GM19467 (cell line): ENCODE data around the gene SUZ12.
"Not testable (repeated sequence)": the region's sequence is repeated elsewhere in the genome, so short reads cannot be mapped to it uniquely, and the experiment has no call there.

ENCODE experiments used
- ATAC-seq: cut with Tn5 transposase; IDR thresholded peaks from one replicate; pipeline ENCODE4 v1.9.1; 2021; ENCODE audit warnings: mild to moderate bottlenecking, moderate library complexity; ENCODE audit not compliant: unreplicated experiment

Gene SUZ12

DNA sequence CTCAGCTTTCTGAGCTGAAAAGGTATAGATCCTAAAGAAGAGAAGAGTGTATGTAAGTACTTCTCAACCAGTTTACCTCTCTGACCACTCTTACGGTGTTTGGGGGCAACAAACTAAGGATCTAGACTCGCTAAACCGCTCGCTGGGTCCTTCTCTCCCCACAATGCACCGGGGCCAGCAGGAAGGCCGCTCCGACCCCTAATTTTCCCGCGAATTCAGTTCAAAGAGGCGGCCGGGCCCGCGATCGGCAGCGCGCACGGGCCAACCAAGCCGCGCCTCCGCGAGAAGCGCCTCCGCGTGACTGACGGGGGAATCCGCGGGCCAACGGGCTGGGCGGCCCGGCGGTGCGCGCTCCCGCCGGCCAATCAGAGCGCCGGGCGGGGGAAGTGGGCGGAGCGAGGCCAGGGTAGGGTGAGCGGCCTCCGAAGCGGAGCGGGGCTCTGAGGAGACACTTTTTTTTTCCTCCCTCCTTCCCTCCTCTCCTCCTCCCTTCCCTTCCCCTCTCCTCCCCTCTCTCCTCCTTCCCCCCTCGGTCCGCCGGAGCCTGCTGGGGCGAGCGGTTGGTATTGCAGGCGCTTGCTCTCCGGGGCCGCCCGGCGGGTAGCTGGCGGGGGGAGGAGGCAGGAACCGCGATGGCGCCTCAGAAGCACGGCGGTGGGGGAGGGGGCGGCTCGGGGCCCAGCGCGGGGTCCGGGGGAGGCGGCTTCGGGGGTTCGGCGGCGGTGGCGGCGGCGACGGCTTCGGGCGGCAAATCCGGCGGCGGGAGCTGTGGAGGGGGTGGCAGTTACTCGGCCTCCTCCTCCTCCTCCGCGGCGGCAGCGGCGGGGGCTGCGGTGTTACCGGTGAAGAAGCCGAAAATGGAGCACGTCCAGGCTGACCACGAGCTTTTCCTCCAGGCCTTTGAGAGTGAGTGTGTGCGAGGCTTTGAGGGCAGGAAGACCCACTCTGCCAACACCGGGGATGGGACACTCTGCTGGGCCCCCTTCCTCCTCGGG is at the start of gene SUZ12:
Gene SUZ12, plus strand, starts transcription at position 393 of the 995 bp plus-strand sequence. Its CDS starts 240 bp downstream, at position 633.
- peak; percentile 86 for ATAC-seq

DNA sequence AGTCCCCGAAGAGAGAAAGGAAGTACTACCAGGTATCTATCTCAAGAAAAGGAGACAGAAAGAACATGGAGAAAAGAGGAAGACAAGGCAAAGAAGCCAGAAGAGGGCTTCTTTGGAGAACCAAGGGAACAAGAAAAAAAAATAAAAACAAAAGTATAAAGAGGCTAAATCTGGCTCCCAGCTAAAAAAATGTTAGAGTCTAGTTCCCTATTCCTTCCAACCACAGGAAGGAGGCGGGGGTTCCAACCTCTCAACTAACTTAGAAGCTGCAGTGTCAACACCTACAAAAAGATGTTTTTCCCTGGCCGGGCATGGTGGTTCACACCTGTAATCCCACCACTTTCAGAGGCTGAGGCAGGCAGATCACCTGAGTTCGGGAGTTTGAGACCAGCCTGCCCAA is 48.7 kb upstream of the SUZ12 start:
- no peak for ATAC-seq

DNA sequence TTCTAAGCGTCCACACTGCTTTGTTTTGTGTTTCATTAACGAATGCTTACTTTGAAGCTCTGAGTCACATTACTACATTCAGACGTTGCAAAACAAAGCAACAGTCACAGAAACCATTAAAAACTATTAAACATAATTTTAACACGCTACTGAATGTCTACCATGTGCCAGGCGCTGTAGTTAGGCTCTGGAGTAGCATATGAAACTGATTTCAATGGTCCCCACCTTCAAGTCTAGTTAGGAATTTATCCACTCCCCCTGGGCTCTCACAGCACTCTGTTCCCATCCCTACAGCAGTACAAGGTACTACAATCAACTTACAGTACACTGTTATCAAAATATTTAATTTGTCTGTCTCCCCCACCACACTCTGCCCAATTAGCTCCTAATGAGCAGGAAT is 35.9 kb upstream of the SUZ12 start:
- ATAC-seq = no peak

DNA sequence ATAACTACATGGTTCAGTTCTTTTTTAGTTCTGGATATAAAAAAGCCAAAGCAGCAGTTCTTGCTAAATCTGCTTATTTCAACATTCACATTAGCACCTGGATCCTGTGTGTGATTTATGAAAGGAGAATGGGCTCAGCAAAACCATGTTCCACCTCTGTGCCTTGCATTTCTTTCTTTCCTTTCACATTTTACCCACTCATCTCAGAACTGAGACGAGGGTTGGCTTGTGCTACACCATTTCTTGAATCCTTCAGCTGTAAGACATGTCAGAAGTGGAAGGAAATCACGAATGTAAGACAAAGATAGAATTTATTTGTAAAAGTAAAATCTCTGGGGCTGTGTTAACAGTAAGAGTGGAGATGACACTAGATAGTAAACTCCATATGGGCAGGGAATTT is 34.1 kb upstream of the SUZ12 start:
- ATAC-seq = no peak

DNA sequence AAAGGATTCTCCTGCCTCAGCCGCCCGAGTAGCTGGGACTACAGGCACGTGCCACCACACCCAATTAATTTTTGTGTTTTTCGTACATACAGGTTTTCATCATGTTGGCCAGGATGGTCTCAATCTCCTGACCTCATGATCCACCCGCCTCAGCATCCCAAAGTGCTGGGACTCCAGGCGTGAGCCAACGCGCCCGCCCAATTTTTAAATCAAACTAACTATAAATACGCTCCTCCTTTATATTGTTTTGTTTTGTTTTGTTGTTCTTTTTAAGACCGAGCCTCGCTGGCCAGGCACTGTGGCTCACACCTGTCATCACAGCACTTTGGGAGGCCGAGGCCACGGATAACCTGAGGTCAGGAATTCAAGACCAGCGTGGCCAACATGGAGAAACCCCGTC is 33.4 kb upstream of the SUZ12 start:
- no peak for ATAC-seq

DNA sequence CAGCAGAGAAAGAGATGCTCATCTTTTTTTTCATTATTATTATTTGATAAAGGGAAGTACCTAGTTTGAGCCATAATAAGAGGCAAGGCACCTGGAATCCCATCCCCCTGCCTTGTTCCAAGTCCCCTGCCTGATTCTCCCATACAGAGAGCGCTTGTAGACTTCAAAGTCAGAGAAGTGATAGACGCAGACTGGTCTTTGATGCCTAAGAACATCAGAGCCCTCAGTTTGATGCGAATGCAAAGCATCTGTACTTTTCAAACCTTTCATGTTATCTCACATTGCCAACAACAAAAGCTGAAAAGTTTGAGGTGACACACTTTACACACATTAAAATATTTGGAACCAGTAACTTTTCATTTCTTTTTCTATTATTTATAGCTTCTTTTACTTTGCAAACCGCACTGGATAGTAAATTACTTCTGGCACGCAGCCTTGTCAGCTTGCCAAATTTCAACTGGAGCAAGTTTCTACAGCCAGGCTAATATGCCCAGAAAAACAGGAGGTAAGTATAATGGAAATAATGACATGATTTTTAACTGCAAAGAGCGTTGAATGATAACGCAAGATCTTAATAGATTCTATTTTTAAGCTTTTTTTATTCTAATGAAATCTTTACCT is 29.4 kb upstream of the SUZ12 start:
- no peak for ATAC-seq

DNA sequence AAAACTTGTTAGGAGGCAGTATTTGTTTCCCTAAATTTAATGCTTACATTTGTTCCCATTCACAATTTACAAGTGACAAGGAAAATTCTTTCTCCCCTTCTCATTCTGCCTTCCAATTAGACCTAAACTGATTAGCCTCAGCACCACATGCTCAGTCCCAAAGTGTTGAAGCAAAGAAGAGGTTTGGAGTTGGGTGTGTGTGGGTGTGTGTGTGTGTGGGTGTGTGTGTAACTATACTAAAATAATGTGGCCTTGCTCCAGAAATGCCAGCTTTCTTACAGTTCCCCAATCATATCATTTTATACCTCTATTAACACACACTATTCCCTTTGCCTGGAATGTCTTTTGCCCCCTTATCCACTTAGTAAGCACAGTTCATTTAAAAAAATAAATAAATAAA is 28.4 kb upstream of the SUZ12 start:
- ATAC-seq = no peak

DNA sequence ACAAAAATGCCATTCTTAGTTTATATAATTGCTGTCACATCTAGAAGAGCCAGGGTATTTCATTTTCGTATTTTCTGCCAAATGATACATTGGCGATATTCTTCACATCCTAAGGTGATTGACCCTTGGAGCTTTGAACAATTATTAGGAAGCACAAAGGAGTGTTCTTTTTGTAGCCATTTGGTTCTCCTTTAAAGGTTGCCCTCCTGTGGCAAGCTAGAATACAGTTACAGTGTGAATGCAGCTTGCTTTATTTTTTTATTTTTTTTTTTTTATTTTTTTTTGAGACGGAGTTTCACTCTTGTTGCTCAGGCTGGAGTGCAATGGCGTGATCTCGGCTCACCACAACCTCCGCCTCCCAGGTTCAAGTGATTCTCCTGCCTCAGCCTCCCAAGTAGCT is 24.1 kb upstream of the SUZ12 start:
- ATAC-seq = not testable (repeated sequence)

DNA sequence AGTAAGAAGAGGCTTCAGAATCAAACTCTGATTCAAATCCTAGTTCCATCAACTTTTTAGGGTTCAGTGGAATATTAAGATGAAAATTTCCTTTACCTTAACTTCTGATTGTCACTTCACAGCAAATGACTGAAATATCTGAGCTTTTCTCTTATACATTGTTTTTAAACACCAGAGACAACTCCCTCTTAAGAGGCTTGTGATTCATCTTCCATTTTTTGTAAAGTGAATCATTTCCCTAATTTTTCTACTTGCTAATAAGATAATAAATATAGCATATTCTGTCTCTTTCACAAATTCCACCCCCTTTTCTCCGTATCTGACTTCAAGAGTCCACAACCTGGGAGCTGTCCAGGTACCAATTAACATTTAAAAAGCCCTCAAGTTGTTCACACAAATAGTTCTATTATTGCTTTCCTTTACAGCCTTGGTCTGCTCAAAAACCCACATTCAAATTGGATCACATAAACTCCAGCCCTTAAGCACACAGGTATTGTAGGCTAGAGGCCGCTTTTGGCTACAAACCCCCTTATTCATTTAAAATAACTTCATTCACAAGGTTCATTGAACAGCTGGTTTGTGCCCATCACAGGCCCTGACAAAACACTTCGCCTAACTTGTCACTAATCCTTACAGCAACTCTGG is 21.2 kb upstream of the SUZ12 start:
- no peak for ATAC-seq

DNA sequence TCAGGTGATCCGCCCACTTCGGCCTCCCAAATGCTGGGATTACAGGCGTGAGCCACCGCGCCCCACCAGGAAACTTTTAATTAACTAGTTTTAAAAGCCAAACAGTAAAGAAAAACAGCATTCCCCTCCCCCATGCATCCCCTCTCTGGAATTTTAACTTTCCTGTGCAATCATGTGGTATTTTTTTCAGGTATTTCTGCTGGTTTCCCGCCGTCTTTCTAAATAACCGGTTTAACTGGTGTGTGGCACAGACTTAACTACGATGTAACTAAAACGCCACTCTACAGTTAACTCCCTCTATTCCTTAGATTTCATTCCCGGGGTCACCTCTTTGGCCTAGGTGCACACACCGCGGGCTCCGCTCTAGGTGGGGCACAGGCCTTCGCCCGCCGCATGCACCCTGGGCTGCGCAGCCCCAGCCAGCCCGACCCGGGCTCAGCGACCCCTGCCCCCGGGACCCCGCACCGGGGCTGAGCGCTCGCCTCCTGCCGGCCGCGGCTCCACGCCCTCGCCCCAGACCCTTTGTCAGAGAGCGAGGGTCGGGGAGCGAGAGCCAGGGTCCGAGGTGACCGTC is 20.2 kb upstream of the SUZ12 start:
- no peak for ATAC-seq

DNA sequence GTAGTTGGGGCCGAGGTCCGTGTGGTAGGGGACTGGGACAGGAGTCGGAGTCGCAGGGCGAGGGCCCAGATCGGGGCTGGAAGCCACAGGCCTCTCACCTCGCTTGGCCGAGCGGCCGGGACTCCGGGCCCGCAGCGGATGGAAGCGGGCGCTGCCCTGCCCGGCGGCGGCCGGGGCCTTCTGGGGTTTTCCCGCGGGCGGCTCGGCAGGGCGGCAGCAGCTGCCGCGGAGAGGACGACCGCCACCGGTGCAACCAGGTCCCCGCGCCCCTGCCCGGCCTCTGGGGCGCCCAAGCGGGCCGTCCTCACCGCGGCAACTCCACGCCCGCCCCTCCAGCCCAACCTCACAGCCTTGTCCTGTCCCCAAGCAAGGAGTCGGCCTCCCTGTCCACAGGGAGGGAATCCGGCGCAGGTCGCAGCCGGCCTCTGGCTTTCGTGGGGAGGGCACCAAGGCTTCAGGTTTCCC is 19.7 kb upstream of the SUZ12 start:
- no peak for ATAC-seq

DNA sequence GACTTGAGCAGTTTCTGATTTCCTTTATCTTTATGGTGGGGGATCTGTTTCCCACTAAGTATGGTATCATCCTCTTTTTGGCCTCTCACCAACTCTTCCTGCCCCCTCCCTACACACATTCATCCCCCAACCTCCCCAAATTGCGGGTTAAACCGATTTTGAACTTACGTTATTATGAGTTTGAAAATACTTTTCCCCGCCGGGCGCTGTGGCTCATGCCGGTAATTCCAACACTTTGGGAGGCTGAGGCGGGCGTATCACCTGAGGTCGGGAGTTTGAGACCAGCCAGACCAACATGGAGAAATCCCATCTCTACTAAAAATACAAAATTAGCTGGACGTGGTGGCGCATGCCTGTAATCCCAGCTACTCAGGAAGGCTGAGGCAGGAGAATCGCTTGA is 19.1 kb upstream of the SUZ12 start:
- ATAC-seq = not testable (repeated sequence)

DNA sequence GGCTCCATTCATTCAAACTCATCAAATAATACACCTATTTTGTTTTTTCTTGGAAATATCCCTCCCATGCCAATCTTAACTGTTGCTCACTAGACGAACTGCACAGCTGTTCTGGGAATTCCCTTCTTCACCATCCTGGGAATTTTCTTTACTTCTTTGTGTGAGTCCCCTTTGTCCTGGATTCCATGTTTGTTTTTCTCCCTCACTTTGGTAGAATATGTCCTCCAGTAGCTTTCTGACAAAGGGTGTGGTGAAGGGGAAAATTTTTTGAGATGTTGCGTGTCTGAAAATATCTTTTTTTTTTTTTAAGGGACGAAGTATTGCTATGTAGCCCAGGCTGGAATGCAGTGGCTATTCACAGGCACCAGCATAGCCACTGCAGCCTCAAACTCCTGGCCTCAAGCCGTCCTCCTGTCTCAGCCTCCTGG is 18.1 kb upstream of the SUZ12 start:
- no peak for ATAC-seq

DNA sequence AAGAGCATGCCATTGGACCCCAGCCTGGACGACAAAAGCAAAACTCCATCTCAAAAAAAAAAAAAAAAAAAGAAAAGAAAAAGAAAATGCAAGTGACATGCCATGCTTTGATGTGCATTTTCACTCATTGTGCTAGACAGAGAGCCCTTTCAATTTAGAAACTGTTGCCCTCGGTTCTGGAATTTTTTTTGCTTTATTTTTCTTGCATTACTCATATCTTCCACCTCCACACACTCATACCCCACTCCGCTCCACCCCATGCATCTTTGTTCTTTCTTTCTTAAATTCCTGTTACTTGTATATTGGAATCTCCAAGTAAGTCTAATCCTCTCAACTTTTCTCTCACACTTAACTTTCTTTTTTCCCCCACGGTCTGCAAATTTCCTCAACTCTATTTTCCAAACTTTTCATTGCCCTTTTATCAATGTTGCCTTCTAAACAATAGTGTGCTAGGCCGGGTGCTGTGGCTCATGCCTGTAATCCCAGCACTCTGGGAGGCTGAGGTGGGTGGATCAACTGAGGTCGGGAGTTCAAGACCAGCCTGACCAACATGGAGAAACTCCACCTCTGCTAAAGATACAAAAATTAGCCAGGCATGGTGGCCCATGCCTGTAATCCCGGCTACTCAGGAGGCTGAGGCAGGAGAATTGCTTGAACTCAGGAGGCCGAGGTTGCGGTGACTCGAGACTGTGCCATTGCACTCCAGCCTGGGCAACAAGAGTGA is 16.8 kb upstream of the SUZ12 start:
- ATAC-seq = no peak

DNA sequence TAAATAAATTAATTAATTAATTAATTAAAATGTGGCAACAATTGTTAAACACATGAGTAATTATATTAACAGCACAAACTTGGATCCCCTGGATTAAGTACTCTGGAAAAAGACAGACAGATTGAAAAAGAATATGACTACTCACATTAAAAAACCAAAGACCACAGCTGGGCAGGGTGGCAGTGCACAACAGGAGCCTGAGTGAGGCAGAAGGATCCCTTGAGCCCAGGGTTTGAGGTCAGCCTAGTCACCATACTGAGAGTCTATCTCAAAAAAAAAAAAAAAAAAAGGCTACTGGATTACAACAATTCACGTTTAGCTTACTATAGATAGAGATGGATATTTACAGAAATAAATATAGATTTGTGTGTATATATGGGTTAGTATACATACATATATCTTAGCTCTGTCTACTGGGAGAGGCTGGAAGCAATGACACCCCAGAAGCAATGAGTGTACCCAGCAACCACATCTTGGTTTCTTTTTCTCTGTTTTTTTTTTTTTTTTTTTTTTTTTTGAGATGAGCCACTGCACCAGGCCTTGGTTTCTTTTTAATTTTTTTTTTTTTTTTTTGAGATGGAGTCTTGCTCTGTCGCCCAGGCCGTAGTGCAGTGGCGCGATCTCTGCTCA is 10.6 kb upstream of the SUZ12 start:
- ATAC-seq = no peak

DNA sequence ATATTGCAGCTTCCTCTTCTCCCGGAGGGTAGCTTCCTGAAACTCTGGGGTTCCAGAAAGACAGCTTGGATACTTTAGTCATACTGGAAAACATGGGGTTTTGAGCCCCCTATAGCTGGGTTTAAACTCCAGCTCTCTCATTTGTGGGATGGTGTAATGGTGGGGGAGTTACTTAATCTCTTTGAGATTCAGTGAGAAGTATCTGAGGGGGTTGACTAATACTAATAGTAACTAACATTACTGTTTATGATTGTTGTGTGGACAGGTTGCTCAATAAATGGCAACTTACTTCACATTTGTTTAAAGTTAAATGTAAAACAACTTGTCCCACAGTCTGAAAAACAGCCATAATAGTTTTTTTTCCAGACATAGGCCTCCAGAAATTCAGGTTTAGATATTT is 5.1 kb upstream of the SUZ12 start:
- no peak for ATAC-seq

DNA sequence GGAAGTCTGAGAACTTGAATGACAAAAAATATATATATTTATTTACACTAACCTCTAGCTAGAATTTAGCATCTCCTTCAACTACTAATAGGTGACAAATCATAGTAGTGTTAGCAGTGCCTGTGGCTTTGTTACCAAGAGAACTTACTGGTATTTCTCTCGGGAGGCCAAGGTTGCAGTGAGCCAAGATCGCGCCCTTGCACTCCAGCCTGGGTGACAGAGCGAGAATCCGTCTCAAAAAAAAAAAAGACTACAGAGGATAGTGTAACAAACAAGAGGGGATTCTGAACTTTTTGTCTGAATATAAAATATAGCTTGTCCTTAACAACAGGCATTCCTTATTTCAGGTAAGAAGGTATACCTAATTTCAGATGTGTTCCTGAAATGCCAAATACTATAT is 1.3 kb upstream of the SUZ12 start:
- no peak for ATAC-seq

DNA sequence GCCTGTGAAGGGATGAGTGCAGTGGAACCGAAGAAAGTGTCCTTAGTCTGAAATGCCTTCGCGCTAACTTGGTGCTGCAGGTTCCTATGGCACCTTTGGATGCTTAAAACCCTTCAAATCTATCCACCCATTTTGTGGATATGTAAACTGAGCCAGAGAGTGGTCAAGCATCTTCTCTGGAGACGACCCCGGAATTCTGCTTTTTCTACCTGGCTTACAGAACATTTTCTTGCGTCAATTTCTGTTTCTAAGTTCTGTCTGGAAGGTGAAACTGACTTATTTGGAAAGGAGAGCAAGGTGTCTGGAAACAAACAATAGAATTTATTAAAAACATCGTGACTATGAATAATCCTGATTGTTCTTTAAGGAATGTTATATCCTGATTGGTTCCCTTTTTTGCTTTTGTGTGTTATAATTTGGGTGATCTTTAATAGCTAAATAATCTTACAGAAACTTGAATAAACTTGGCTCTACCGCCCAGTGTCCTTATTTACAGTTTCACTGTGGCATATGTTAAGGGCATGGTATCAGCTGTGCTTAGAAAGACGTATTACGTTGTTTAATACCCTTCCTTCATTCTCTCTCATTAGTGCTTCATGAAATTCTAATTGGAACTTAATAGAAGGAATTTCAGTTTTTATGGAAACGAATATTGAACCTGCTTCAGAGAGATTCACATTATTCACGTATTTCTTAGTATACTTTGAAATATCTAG is 1.3 kb downstream of the SUZ12 start:
- ATAC-seq = not testable (repeated sequence)

DNA sequence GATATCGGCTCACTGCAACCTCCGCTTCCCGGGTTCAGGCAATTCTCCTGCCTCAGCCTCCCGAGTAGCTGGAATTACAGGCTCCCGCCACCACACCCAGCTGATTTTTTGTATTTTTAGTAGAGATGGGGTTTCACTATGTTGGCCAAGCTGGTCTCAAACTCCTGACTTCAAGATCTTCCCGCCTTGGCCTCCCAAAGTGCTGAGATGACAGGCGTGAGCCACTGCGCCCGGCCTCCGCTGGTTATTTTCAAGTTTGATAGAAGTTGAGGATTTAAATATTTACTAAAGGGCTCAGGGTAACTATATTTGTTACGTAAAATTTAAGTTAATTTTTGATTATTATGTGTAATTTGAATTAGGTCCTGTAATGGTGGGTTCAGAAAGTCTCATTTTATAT is 5.1 kb downstream of the SUZ12 start:
- not testable (repeated sequence) for ATAC-seq
